ENCODE measurements around the gene HECTD3.
"Not testable (repeated sequence)": the region's sequence is repeated elsewhere in the genome, so short reads cannot be mapped to it uniquely, and the experiment has no call there.

Gene HECTD3

GRCh38 chr1:44988531-44989156 lies 22.5 kb downstream of the HECTD3 start:
- no peaks in the 10 kb centered on the region for H3K9me3 ChIP-seq (ENCODE audit: control insufficient read depth, low read length)
- H2BK120ac ChIP-seq (ENCODE audit: low read depth, low read length), result no peak overlapping the region
- H3K9ac ChIP-seq (ENCODE audit: low read length), result no peak overlapping the region
- WGBS, result 93% methylated on average over 23 of the region's 24 CpGs
- H3K23ac ChIP-seq (ENCODE audit: low read length in 2 of 2), result no peak overlapping the region
- H2BK5ac ChIP-seq (ENCODE audit: low read depth, low read length, poor library complexity, severe bottlenecking), result no peak overlapping the region
- H3K4me1 ChIP-seq (ENCODE audit: control insufficient read depth, insufficient read depth, low read depth, low read length), result peaks cover 2% of the 10 kb centered on the region
- no peak for DNase-seq
- no peak overlapping the region for H2AK5ac ChIP-seq (ENCODE audit: low read length, severe bottlenecking)
- no peak overlapping the region for H3K4me3 ChIP-seq (ENCODE audit: insufficient read depth in 1 of 2, low read depth in 1 of 2, low read length in 2 of 2)
- no peak overlapping the region for H3K4me2 ChIP-seq (ENCODE audit: low read length, poor library complexity, severe bottlenecking)
- no peak overlapping the region for H4K8ac ChIP-seq (ENCODE audit: low read length)
- no peak overlapping the region for H2BK15ac ChIP-seq (ENCODE audit: low read depth, poor library complexity, severe bottlenecking)
- no peak overlapping the region for H3K18ac ChIP-seq (ENCODE audit: low read depth in 1 of 2, low read length in 2 of 2)
- H3K4ac ChIP-seq (ENCODE audit: low read depth in 1 of 2, low read length in 2 of 2), result no peak overlapping the region
- H4K91ac ChIP-seq (ENCODE audit: low read length), result no peak overlapping the region
- no peak overlapping the region for H2AFZ ChIP-seq (ENCODE audit: low read depth, low read length)
- no peak overlapping the region for H2BK12ac ChIP-seq (ENCODE audit: low read length in 2 of 2)
- H3K27me3 ChIP-seq (ENCODE audit: control insufficient read depth in 1 of 2, insufficient read depth in 1 of 2, low read length in 2 of 2), result no peaks in the 10 kb centered on the region
- no peaks in the 10 kb centered on the region for H3K36me3 ChIP-seq (ENCODE audit: control insufficient read depth in 1 of 2, insufficient read depth in 2 of 2, low read depth in 1 of 2, low read length in 2 of 2)
- H3K14ac ChIP-seq (ENCODE audit: low read length in 2 of 2), result no peak overlapping the region
- peaks cover 10% of the 10 kb centered on the region for H3K79me1 ChIP-seq (replicated peaks; ENCODE audit: low read length, poor library complexity, severe bottlenecking)
- no peak overlapping the region for H3K27ac ChIP-seq (ENCODE audit: low read length, poor library complexity, severe bottlenecking)

- H3K9me3 ChIP-seq (ENCODE audit: control insufficient read depth, low read length), result no peaks in the 10 kb centered on the region
- H2BK12ac ChIP-seq (ENCODE audit: low read length in 2 of 2), result no peak overlapping the region
- peak overlapping the region; percentile 84 for H3K9ac ChIP-seq (ENCODE audit: low read length)
- no peak overlapping the region for H3K4ac ChIP-seq (ENCODE audit: low read depth in 1 of 2, low read length in 2 of 2)
- no peak overlapping the region for H3K14ac ChIP-seq (ENCODE audit: low read length in 2 of 2)
- no peak overlapping the region for H3K23ac ChIP-seq (ENCODE audit: low read length in 2 of 2)
- H3K27ac ChIP-seq (ENCODE audit: low read length, poor library complexity, severe bottlenecking), result no peak overlapping the region
- peak overlapping the region; percentile 16 for H2AFZ ChIP-seq (ENCODE audit: low read depth, low read length)
- peak overlapping the region; percentile 71 to 84 for H3K4me3 ChIP-seq (ENCODE audit: insufficient read depth in 1 of 2, low read depth in 1 of 2, low read length in 2 of 2)
- no peaks in the 10 kb centered on the region for H3K27me3 ChIP-seq (ENCODE audit: control insufficient read depth in 1 of 2, insufficient read depth in 1 of 2, low read length in 2 of 2)
- H2BK5ac ChIP-seq (ENCODE audit: low read depth, low read length, poor library complexity, severe bottlenecking), result no peak overlapping the region
- H4K8ac ChIP-seq (ENCODE audit: low read length), result peak overlapping the region; percentile 85
- 18% methylated on average over 19 of the region's 19 CpGs for WGBS
- H3K36me3 ChIP-seq (ENCODE audit: control insufficient read depth in 1 of 2, insufficient read depth in 2 of 2, low read depth in 1 of 2, low read length in 2 of 2), result peaks cover 3 to 6% of the 10 kb centered on the region in 2 experiments
- no peak overlapping the region for H4K91ac ChIP-seq (ENCODE audit: low read length)
- peaks cover 16% of the 10 kb centered on the region for H3K79me1 ChIP-seq (replicated peaks; ENCODE audit: low read length, poor library complexity, severe bottlenecking)
- peak overlapping the region; percentile 80 for H3K4me2 ChIP-seq (ENCODE audit: low read length, poor library complexity, severe bottlenecking)
- H3K4me1 ChIP-seq (ENCODE audit: control insufficient read depth, insufficient read depth, low read depth, low read length), result peaks cover 2% of the 10 kb centered on the region
- no peak overlapping the region for H2BK15ac ChIP-seq (ENCODE audit: low read depth, poor library complexity, severe bottlenecking)
- no peak for DNase-seq
- no peak overlapping the region for H2AK5ac ChIP-seq (ENCODE audit: low read length, severe bottlenecking)
- peak overlapping the region; percentile 4 to 32 for H3K18ac ChIP-seq (ENCODE audit: low read depth in 1 of 2, low read length in 2 of 2)
- no peak overlapping the region for H2BK120ac ChIP-seq (ENCODE audit: low read depth, low read length)
These were observed 25.3 kb downstream of the HECTD3 start for GRCh38 chr1:44985747-44986359.

GRCh38 chr1:44977372-44977771 lies 33.8 kb downstream of the HECTD3 start:
- Histone ChIP-seq H3K79me1 (replicated peaks; ENCODE audit: low read length, poor library complexity, severe bottlenecking) (peaks cover 15% of the 10 kb centered on the region), H3K36me3 (ENCODE audit: control insufficient read depth in 1 of 2, insufficient read depth in 2 of 2, low read depth in 1 of 2, low read length in 2 of 2) (peaks cover 21 to 88% of the 10 kb centered on the region in 2 experiments)
- H3K14ac ChIP-seq (ENCODE audit: low read length in 2 of 2); H2AFZ ChIP-seq (ENCODE audit: low read depth, low read length); H3K18ac ChIP-seq (ENCODE audit: low read depth in 1 of 2, low read length in 2 of 2); H3K27me3 ChIP-seq (ENCODE audit: control insufficient read depth in 1 of 2, insufficient read depth in 1 of 2, low read length in 2 of 2); H3K4ac ChIP-seq (ENCODE audit: low read depth in 1 of 2, low read length in 2 of 2); H3K9ac ChIP-seq (ENCODE audit: low read length); H2BK120ac ChIP-seq (ENCODE audit: low read depth, low read length); H3K23ac ChIP-seq (ENCODE audit: low read length in 2 of 2); H3K4me2 ChIP-seq (ENCODE audit: low read length, poor library complexity, severe bottlenecking); H2AK5ac ChIP-seq (ENCODE audit: low read length, severe bottlenecking); DNase-seq; H4K8ac ChIP-seq (ENCODE audit: low read length); H3K4me3 ChIP-seq (ENCODE audit: insufficient read depth in 1 of 2, low read depth in 1 of 2, low read length in 2 of 2); H2BK15ac ChIP-seq (ENCODE audit: low read depth, poor library complexity, severe bottlenecking); H2BK5ac ChIP-seq (ENCODE audit: low read depth, low read length, poor library complexity, severe bottlenecking); H3K27ac ChIP-seq (ENCODE audit: low read length, poor library complexity, severe bottlenecking); H4K91ac ChIP-seq (ENCODE audit: low read length); H3K4me1 ChIP-seq (ENCODE audit: control insufficient read depth, insufficient read depth, low read depth, low read length); H2BK12ac ChIP-seq (ENCODE audit: low read length in 2 of 2); H3K9me3 ChIP-seq (ENCODE audit: control insufficient read depth, low read length): not testable (repeated sequence)
- WGBS, result 94% methylated on average over 3 of the region's 4 CpGs

DNA sequence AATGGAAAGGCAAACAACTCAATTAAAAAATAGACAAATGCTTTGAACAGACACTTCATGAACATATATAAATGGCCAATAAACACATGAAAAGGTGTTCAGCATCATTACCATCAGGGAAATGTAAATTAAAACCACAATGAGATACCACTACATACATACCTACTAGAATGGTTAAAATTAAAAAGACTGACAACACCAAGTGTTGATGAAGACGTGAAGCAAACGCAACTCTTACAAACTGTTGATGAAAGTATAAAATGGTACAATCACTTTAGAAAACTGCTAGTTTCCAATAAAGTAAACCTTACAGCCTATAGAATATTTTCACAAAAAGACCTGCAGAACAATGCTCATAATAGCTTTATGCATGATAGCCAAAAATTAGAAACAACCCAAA lies 34.9 kb downstream of the HECTD3 start:
- H2BK12ac ChIP-seq (ENCODE audit: low read length in 2 of 2), result no peak overlapping the region
- H3K14ac ChIP-seq (ENCODE audit: low read length in 2 of 2), result no peak overlapping the region
- H3K18ac ChIP-seq (ENCODE audit: low read depth in 1 of 2, low read length in 2 of 2), result no peak overlapping the region
- H3K27ac ChIP-seq (ENCODE audit: low read length, poor library complexity, severe bottlenecking), result no peak overlapping the region
- no peak overlapping the region for H2BK120ac ChIP-seq (ENCODE audit: low read depth, low read length)
- no peak overlapping the region for H3K23ac ChIP-seq (ENCODE audit: low read length in 2 of 2)
- no peak overlapping the region for H3K4me3 ChIP-seq (ENCODE audit: insufficient read depth in 1 of 2, low read depth in 1 of 2, low read length in 2 of 2)
- H3K9me3 ChIP-seq (ENCODE audit: control insufficient read depth, low read length), result no peaks in the 10 kb centered on the region
- H3K9ac ChIP-seq (ENCODE audit: low read length), result no peak overlapping the region
- H2AK5ac ChIP-seq (ENCODE audit: low read length, severe bottlenecking), result no peak overlapping the region
- H3K27me3 ChIP-seq (ENCODE audit: control insufficient read depth in 1 of 2, insufficient read depth in 1 of 2, low read length in 2 of 2), result no peaks in the 10 kb centered on the region
- H3K4me1 ChIP-seq (ENCODE audit: control insufficient read depth, insufficient read depth, low read depth, low read length), result no peaks in the 10 kb centered on the region
- H2BK5ac ChIP-seq (ENCODE audit: low read depth, low read length, poor library complexity, severe bottlenecking), result no peak overlapping the region
- H3K4ac ChIP-seq (ENCODE audit: low read depth in 1 of 2, low read length in 2 of 2), result no peak overlapping the region
- peaks cover 21 to 95% of the 10 kb centered on the region in 2 experiments for H3K36me3 ChIP-seq (ENCODE audit: control insufficient read depth in 1 of 2, insufficient read depth in 2 of 2, low read depth in 1 of 2, low read length in 2 of 2)
- peaks cover 15% of the 10 kb centered on the region for H3K79me1 ChIP-seq (replicated peaks; ENCODE audit: low read length, poor library complexity, severe bottlenecking)
- WGBS, result no CpG with 5 or more reads among the region's 2 CpGs
- no peak overlapping the region for H2BK15ac ChIP-seq (ENCODE audit: low read depth, poor library complexity, severe bottlenecking)
- H4K91ac ChIP-seq (ENCODE audit: low read length), result no peak overlapping the region
- H3K4me2 ChIP-seq (ENCODE audit: low read length, poor library complexity, severe bottlenecking), result no peak overlapping the region
- H4K8ac ChIP-seq (ENCODE audit: low read length), result no peak overlapping the region
- H2AFZ ChIP-seq (ENCODE audit: low read depth, low read length), result no peak overlapping the region
- no peak for DNase-seq

Measured in mesenchymal stem cell (in vitro differentiated cells and primary cell).